GM06990 (cell line): Measurements from ENCODE around the gene COBLL1.

ENCODE experiments used
- DNase-seq: peaks from one replicate; pipeline ENCODE4 v3.0.0-alpha.2; 2011; ENCODE audit not compliant: insufficient read length; ENCODE audit errors: extremely low read depth
- H3K27me3 ChIP-seq: replicated peaks from 2 replicates; pipeline ENCODE4 v1.6.0; 2011; ENCODE audit warnings: low read length; ENCODE audit not compliant: control insufficient read depth, insufficient read depth
- H3K36me3 ChIP-seq: 2 replicates; pipeline ENCODE4 v1.5.1; 2011; ENCODE audit warnings: low read length; ENCODE audit not compliant: control insufficient read depth, insufficient read depth
- H3K4me3 ChIP-seq: replicated peaks from 2 replicates; pipeline ENCODE4 v1.5.1; 2011; ENCODE audit warnings: low read depth, mild to moderate bottlenecking, control low read depth, low read length
- TF ChIP-seq, protein P1 (sequence below): IDR thresholded peaks from 2 replicates; pipeline ENCODE4 v1.5.1; 2011; ENCODE audit warnings: low read length, control low read depth, mild to moderate bottlenecking, inconsistent platforms; ENCODE audit not compliant: insufficient read depth, poor library complexity, severe bottlenecking

COBLL1 gene

GRCh38 chr2:164797627-164798026 lies 44.0 kb downstream of the COBLL1 start:
- no peaks in the 10 kb centered on the region for H3K36me3 ChIP-seq
- TF ChIP-seq, protein P1, sequence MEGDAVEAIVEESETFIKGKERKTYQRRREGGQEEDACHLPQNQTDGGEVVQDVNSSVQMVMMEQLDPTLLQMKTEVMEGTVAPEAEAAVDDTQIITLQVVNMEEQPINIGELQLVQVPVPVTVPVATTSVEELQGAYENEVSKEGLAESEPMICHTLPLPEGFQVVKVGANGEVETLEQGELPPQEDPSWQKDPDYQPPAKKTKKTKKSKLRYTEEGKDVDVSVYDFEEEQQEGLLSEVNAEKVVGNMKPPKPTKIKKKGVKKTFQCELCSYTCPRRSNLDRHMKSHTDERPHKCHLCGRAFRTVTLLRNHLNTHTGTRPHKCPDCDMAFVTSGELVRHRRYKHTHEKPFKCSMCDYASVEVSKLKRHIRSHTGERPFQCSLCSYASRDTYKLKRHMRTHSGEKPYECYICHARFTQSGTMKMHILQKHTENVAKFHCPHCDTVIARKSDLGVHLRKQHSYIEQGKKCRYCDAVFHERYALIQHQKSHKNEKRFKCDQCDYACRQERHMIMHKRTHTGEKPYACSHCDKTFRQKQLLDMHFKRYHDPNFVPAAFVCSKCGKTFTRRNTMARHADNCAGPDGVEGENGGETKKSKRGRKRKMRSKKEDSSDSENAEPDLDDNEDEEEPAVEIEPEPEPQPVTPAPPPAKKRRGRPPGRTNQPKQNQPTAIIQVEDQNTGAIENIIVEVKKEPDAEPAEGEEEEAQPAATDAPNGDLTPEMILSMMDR, result no peak
- H3K27me3 ChIP-seq, result no peaks in the 10 kb centered on the region
- H3K4me3 ChIP-seq, result no peak overlapping the region
- DNase-seq, result no peak

DNA sequence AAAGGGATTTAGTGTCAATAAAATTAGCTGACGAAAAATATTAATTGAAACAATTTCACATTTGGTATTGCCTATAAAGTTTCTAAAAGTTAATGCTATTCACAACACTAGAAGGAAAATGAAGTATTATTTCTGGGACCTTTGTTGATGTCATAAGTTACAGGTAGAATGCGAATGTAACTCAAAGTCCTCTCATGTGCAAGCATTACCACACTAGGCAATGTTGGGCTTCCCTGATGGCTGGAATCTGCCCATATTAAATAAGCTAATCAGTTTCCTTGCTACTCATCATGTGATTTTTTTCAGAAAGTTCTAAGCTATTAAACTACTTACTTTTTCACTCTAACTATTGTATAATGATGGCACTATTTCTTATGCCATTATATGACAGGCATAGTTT lies 44.6 kb downstream of the COBLL1 start:
- H3K27me3 ChIP-seq, result no peaks in the 10 kb centered on the region
- no peak for DNase-seq
- TF ChIP-seq, protein P1, result no peak
- H3K4me3 ChIP-seq, result no peak overlapping the region
- H3K36me3 ChIP-seq, result no peaks in the 10 kb centered on the region

DNA sequence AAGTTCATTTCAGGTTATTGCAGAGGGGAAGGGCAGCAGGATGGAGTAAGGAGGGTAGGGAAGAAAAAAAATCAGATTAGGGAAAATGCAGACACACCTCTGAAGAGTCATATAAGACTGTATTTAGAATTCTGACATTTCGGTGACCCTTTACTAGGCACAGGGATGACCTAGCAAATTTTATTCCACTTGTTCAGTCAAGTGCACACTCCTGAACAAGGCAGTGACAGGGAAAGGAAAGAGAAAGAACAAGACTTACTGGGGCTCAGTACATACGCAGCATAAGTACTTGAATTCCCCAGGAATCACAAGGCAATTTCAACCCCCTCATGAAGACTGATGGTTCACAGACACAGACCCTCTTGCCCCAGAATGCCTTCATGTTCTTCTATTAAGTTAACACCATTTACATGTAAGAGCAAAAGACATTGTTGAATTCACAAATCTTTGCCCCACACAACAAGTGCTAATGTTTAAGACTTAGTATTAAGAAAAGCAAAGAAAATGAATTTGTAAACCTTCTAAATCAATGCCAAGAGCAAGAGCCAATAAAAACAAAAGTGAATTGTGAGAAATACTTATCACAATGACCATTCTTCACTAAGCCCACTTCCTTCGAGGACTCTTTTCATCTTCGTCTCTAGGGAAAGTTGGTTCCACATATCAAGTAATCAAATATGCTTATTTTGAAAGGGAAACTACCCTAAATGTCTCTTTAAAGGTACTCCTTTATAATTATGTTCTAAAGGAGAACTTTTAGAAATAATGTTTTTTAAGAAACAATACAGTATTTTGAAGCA lies 47.0 kb downstream of the COBLL1 start:
- Histone ChIP-seq H3K27me3 (no peaks in the 10 kb centered on the region), H3K36me3 (no peaks in the 10 kb centered on the region), H3K4me3 (no peak overlapping the region)
- DNase-seq, result no peak
- TF ChIP-seq, protein P1, result no peak

GRCh38 chr2:164794016-164794415 lies 47.6 kb downstream of the COBLL1 start:
- Histone ChIP-seq H3K27me3 (no peaks in the 10 kb centered on the region), H3K36me3 (no peaks in the 10 kb centered on the region), H3K4me3 (no peak overlapping the region)
- no peak for DNase-seq
- TF ChIP-seq, protein P1, result no peak

DNA sequence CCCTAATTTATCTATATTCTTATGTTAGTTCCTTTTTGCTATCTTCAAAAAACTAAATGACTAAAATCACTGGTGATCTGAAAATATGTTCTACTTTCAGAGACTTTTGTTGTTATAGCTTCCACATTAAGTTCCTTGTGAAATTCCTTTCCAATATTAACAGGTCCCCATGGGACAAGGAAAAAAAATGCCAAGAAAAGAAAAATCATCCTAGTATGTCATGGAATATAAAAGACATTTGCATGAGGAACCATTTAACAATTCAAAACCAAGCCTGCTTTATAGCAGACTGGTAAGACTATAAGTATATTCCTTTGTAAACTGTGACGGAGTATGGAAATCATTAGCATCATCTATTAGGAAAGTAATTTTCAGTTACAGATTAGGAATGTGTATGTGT lies 48.1 kb downstream of the COBLL1 start:
- no peaks in the 10 kb centered on the region for H3K27me3 ChIP-seq
- no peak overlapping the region for H3K4me3 ChIP-seq
- no peak for DNase-seq
- no peaks in the 10 kb centered on the region for H3K36me3 ChIP-seq
- TF ChIP-seq, protein P1, result no peak
